SK-N-MC (cell line): ENCODE measurements around the gene TWF1.
A peak's percentile ranks its signal among the peaks of the same experiment; 100 is the strongest.

Source experiments
- EZH2 ChIP-seq: fragments of 200-600 bp; sonication (generic); IDR thresholded peaks from one replicate; pipeline ENCODE4 v1.6.1; 2017; ENCODE audit warnings: antibody characterized with exemption
- POLR2AphosphoS5 ChIP-seq: IDR thresholded peaks from 2 replicates; pipeline ENCODE4 v1.6.1; 2012; ENCODE audit warnings: mild to moderate bottlenecking, low read depth, low read length, borderline replicate concordance

DNA sequence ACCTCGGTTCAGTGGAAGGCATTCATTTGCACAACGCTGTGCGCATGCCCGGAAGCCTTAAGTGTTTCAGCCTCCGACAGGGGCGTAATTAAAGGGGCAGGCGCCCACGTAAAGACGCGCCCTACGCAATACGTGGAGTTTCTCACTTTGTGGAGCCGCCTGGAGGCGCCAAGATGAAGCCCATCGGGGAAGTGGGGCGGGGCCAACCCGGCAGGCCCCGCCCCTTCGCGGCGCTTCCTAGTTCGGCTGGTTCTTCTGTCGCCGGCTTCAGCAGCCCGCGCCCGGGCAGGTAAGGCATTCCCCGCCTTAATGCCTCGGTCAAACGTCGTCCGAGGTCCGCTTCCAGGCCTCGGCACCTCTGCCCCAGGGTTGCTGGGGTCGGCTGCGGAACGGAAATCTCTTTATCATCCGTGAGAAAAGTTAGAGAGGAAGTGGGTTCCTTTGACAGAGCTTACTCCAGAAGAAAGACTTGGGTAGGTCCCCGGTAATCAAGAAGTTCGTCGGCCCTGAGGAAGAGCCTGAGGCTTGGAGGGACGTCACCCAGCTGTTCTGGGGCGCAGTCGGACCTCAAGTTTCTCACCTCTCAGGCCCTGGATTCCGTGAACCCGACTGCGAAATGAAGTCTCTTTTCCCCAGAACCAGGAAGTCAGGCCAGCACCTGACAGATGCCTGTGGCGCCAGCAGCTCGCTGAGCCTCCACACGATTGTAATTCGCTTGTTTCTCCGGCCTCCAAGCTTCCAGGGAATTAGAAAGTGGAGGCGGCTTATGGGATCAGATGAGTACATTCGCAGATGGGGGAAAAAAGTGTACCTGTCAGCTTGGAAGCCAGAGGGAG is 47.2 kb downstream of the TWF1 start, which contains the start of the genes IRAK4 and PUS7L:
- TF ChIP-seq POLR2AphosphoS5: peak; percentile 87
- TF ChIP-seq EZH2: no peak
